ENCODE results near the gene NXNL2. TPM values are rescaled to one million over a fixed set of nuclear protein-coding genes. Genes with fewer than 3 reads are reported as not detected.
A peak's percentile ranks its signal among the peaks of the same experiment; 100 is the strongest.

The NXNL2 gene
- total and polyA plus RNA-seq, 2 experiments from 2014 or later, result 0.24 TPM; not detected in 1

DNA sequence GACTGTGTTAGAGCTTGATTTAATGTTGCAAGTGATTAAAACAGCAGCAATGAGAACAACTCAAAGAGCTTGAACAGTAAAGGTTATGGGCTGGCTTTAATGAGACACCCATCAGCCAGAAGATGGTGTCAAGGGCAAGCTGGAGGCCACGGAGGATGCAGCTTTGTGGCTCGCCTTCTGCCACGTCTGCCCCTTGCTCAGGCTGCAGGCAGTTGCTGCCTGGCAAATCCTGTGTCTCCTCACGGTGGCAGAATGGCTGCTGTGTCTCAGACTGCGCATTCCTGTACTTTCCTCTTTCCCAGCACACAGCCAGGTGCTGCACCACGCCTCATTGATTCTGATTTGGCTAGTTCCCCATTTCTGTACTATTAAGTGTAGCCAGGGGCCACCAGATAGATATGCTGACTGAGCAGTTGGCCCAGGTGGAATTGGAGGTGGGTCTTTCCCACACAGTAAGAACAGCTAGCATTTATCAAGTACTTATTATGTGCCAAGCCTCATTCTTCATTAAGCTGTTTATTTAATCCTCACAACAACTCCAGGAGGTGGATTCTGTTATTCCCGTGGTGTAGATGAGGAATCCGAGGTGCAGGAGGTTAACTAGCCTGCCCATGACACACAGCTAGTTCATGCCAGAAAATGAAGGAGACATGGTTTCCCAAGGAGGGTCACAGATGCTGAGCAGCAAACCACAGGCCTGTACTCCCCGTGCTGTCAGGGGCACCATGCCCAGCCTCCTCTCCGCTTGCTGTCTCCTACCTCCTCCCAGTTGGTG is 3.5 kb downstream of the NXNL2 start:
- Histone ChIP-seq H3K4me3 (no peak overlapping the region), H3K27me3 (peaks cover 60% of the 10 kb centered on the region), H3K27ac (no peak overlapping the region), H3K36me3 (no peaks in the 10 kb centered on the region), H3K4me1 (ENCODE audit: low read depth) (no peaks in the 10 kb centered on the region), H3K9me3 (ENCODE audit: low read depth) (no peaks in the 10 kb centered on the region)
- no peak for TF ChIP-seq CTCF (IDR thresholded peaks at IDR 0.05; ENCODE audit: low read depth, low read length)
- no peak for DNase-seq (ENCODE audit: low read depth in 1 of 2, low spot score in 1 of 2)

- Histone ChIP-seq H3K4me3 (no peak overlapping the region), H3K4me1 (ENCODE audit: low read depth) (no peaks in the 10 kb centered on the region), H3K9me3 (ENCODE audit: low read depth) (no peaks in the 10 kb centered on the region), H3K27ac (no peak overlapping the region), H3K27me3 (peaks cover 52% of the 10 kb centered on the region), H3K36me3 (no peaks in the 10 kb centered on the region)
- no peak for DNase-seq (ENCODE audit: low read depth in 1 of 2, low spot score in 1 of 2)
- no peak for TF ChIP-seq CTCF (IDR thresholded peaks at IDR 0.05; ENCODE audit: low read depth, low read length)
Observed at GRCh38 chr9:88539246-88539645, 4.3 kb downstream of the NXNL2 start.

- DNase-seq (ENCODE audit: low read depth in 1 of 2, low spot score in 1 of 2), result no peak
- no peaks in the 10 kb centered on the region for H3K36me3 ChIP-seq
- TF ChIP-seq CTCF (IDR thresholded peaks at IDR 0.05; ENCODE audit: low read depth, low read length), result no peak
- H3K27ac ChIP-seq, result no peak overlapping the region
- no peaks in the 10 kb centered on the region for H3K4me1 ChIP-seq (ENCODE audit: low read depth)
- peaks cover 42% of the 10 kb centered on the region for H3K27me3 ChIP-seq
- no peak overlapping the region for H3K4me3 ChIP-seq
- H3K9me3 ChIP-seq (ENCODE audit: low read depth), result no peaks in the 10 kb centered on the region
Observed at GRCh38 chr9:88540251-88540763, 5.3 kb downstream of the NXNL2 start.

- Histone ChIP-seq H3K27me3 (peaks cover 2% of the 10 kb centered on the region), H3K36me3 (no peaks in the 10 kb centered on the region), H3K4me3 (no peak overlapping the region), H3K9me3 (ENCODE audit: low read depth) (no peaks in the 10 kb centered on the region), H3K27ac (no peak overlapping the region), H3K4me1 (ENCODE audit: low read depth) (no peaks in the 10 kb centered on the region)
- peak in 1 of 2 donors; percentile 76 for DNase-seq (ENCODE audit: low read depth in 1 of 2, low spot score in 1 of 2)
- TF ChIP-seq CTCF (IDR thresholded peaks at IDR 0.05; ENCODE audit: low read depth, low read length), result no peak
Observed at GRCh38 chr9:88544245-88544644, 9.3 kb downstream of the NXNL2 start.

GRCh38 chr9:88551546-88552137 is 16.7 kb downstream of the NXNL2 start:
- H3K9me3 ChIP-seq (ENCODE audit: low read depth), result no peaks in the 10 kb centered on the region
- DNase-seq (ENCODE audit: low read depth in 1 of 2, low spot score in 1 of 2), result no peak
- H3K36me3 ChIP-seq, result no peaks in the 10 kb centered on the region
- H3K27ac ChIP-seq, result no peak overlapping the region
- peaks cover 16% of the 10 kb centered on the region for H3K27me3 ChIP-seq
- no peaks in the 10 kb centered on the region for H3K4me1 ChIP-seq (ENCODE audit: low read depth)
- TF ChIP-seq CTCF (IDR thresholded peaks at IDR 0.05; ENCODE audit: low read depth, low read length), result no peak
- no peak overlapping the region for H3K4me3 ChIP-seq

Measured in cardiac muscle cell (in vitro differentiated cells and primary cell).